PC-3 (cell line): ENCODE data around the gene PDIA6. TPM values are rescaled to one million over a fixed set of nuclear protein-coding genes. Genes with fewer than 3 reads are reported as not detected.

Experiments
- ATAC-seq: fragments of 200-7000 bp; cut with Tn5 transposase; 2 replicates; pipeline ENCODE4 v1.9.1; 2020; ENCODE audit warnings: mild to moderate bottlenecking, moderate library complexity
- BruUV-seq: library from RNA; stranded (reverse); fragments of 400-500 nt; replicated peaks from 2 replicates; lab custom pipeline; 2021; lab: Mats Ljungman, UMichigan
- CTCF ChIA-PET: fragments of 300-600 bp; sonication (Branson Sonifier 250); formaldehyde crosslinking; loops from one replicate; lab custom pipeline; 2022; ENCODE audit warnings: antibody characterized with exemption; lab: Charles Lee
- POLR2A ChIA-PET: fragments of 300-600 bp; sonication (Branson Sonifier 250); formaldehyde crosslinking; loops from one replicate; lab custom pipeline; 2022; ENCODE audit warnings: antibody characterized with exemption; ENCODE audit not compliant: unreplicated experiment; lab: Charles Lee
- DNase-seq: peaks from one replicate; pipeline ENCODE4 v3.0.0-alpha.2; 2015
- H2AFZ ChIP-seq: fragments of 300-600 bp; sonication (generic); 2 replicates; pipeline ENCODE4 v1.6.0; 2016; ENCODE audit warnings: antibody characterized with exemption, low read length
- H3F3A ChIP-seq: fragments of 300-600 bp; sonication (generic); one replicate; pipeline ENCODE4 v1.6.0; 2017; ENCODE audit warnings: antibody characterized with exemption, low read length, control low read depth, mild to moderate bottlenecking; ENCODE audit not compliant: unreplicated experiment
- H3K27ac ChIP-seq: fragments of 300-600 bp; sonication (generic); 2 replicates; pipeline ENCODE4 v1.5.1; 2016; ENCODE audit warnings: mild to moderate bottlenecking, low read length
- H3K27me3 ChIP-seq: fragments of 300-600 bp; sonication (generic); 2 replicates; pipeline ENCODE4 v1.6.1; 2016; ENCODE audit warnings: low read length, mixed read lengths
- H3K36me3 ChIP-seq: fragments of 300-600 bp; sonication (generic); 2 replicates; pipeline ENCODE4 v1.6.1; 2016; ENCODE audit warnings: low read depth, mixed run types, low read length, mixed read lengths
- H3K4me1 ChIP-seq: fragments of 300-600 bp; sonication (generic); 2 replicates; pipeline ENCODE4 v1.5.1; 2016; ENCODE audit warnings: low read length; ENCODE audit not compliant: insufficient read depth
- H3K4me2 ChIP-seq: fragments of 300-600 bp; sonication (generic); 2 replicates; pipeline ENCODE4 v1.6.0; 2016; ENCODE audit warnings: low read length
- H3K4me3 ChIP-seq: fragments of 300-600 bp; sonication (generic); 2 replicates; pipeline ENCODE4 v1.5.1; 2016; ENCODE audit warnings: mild to moderate bottlenecking, low read length, mixed read lengths
- H3K79me2 ChIP-seq: fragments of 300-600 bp; sonication (generic); 2 replicates; pipeline ENCODE4 v1.6.1; 2017; ENCODE audit warnings: low read length, mixed read lengths
- H3K9ac ChIP-seq: fragments of 300-600 bp; sonication (generic); 2 replicates; pipeline ENCODE4 v1.6.0; 2016; ENCODE audit warnings: mild to moderate bottlenecking, low read length
- H3K9me2 ChIP-seq: fragments of 300-600 bp; sonication (generic); replicated peaks from 2 replicates; pipeline ENCODE4 v1.6.1; 2016; ENCODE audit warnings: mixed run types, low read length, mixed read lengths
- H3K9me3 ChIP-seq: fragments of 300-600 bp; sonication (generic); 2 replicates; pipeline ENCODE4 v1.6.1; 2016; ENCODE audit warnings: low read length, mixed read lengths
- H4K20me1 ChIP-seq: fragments of 300-600 bp; sonication (generic); 2 replicates; pipeline ENCODE4 v1.6.1; 2016; ENCODE audit warnings: low read length, mixed read lengths
- CTCF ChIP-seq: fragments of 300-600 bp; sonication (generic); conservative IDR thresholded peaks from 2 replicates; pipeline ENCODE4 v1.5.1; 2017; ENCODE audit warnings: antibody characterized with exemption, low read depth, mild to moderate bottlenecking, low read length
- EZH2 ChIP-seq: fragments of 300-600 bp; sonication (generic); IDR thresholded peaks from one replicate; pipeline ENCODE4 v1.6.1; 2017; ENCODE audit warnings: antibody characterized with exemption, mild to moderate bottlenecking, low read length; ENCODE audit not compliant: unreplicated experiment
- EZH2phosphoT487 ChIP-seq: fragments of 300-600 bp; sonication (generic); IDR thresholded peaks from 2 replicates; pipeline ENCODE4 v1.6.1; 2018; ENCODE audit warnings: mild to moderate bottlenecking, antibody characterized with exemption, low read length, borderline replicate concordance
- intact Hi-C: fragments of 100-400 bp; cut with micrococcal nuclease; formaldehyde crosslinking; loops from 2 replicates; pipeline ENCODE4 v1.9.0; 2023
- total RNA-seq: library from RNA; depleted of rRNA; stranded (reverse); fragments of >200 nt; gene quantifications from 2 replicates; pipeline ENCODE4 v1.2.3, GENCODE V29; 2014

Gene PDIA6
- total RNA-seq, 1 experiment from 2014 or later = 351 TPM

GRCh38 chr2:10811517-10811916 lies 1.1 kb downstream of the PDIA6 start:
- no peak for TF ChIP-seq CTCF
- TF ChIP-seq EZH2phosphoT487 = no peak
- TF ChIP-seq EZH2 = no peak
- peak overlapping the region; percentile 64; the same call in 1 of the 2 replicates for H3K27ac ChIP-seq
- BruUV-seq = TSS peak; percentile 40
- intact Hi-C loops = loop anchor here (10.0 kb wide), 1 partner anchor 97 kb away; no protein-coding TSS in a partner anchor
- H2AFZ ChIP-seq = 0 out of 2 replicates have a peak overlapping the region, but pooled peaks have one; percentile 65
- no peaks in the 10 kb centered on the region for H3K27me3 ChIP-seq
- H3K9ac ChIP-seq = peak overlapping the region; percentile 97
- ATAC-seq = no peak
- no peaks in the 10 kb centered on the region for H3K9me2 ChIP-seq
- DNase-seq = no peak
- peak overlapping the region; percentile 95 for H3K4me2 ChIP-seq
- peaks cover 22% of the 10 kb centered on the region for H3K4me1 ChIP-seq
- peaks cover 60% of the 10 kb centered on the region for H3K79me2 ChIP-seq
- peak overlapping the region; percentile 78 for H3K4me3 ChIP-seq
- POLR2A ChIA-PET = no interaction called here
- no peaks in the 10 kb centered on the region for H3F3A ChIP-seq
- CTCF ChIA-PET = no interaction called here
- H3K36me3 ChIP-seq = peaks cover 26% of the 10 kb centered on the region; the same call in 1 of the 2 replicates
- H3K9me3 ChIP-seq = no peaks in the 10 kb centered on the region
- peaks cover 53% of the 10 kb centered on the region for H4K20me1 ChIP-seq

GRCh38 chr2:10810202-10811161 lies 2.1 kb downstream of the PDIA6 start:
- H3K79me2 ChIP-seq = peaks cover 67% of the 10 kb centered on the region
- CTCF ChIA-PET = no interaction called here
- H3K36me3 ChIP-seq = peaks cover 30% of the 10 kb centered on the region; the same call in 1 of the 2 replicates
- peak overlapping the region; percentile 95 for H3K4me2 ChIP-seq
- no peaks in the 10 kb centered on the region for H3K27me3 ChIP-seq
- peak; percentile 4 for DNase-seq
- no peaks in the 10 kb centered on the region for H3K9me2 ChIP-seq
- no peak for ATAC-seq
- H3K4me1 ChIP-seq = peaks cover 22% of the 10 kb centered on the region
- H3K9ac ChIP-seq = peak overlapping the region; percentile 97
- POLR2A ChIA-PET = no interaction called here
- intact Hi-C loops = loop anchor here (10.0 kb wide), 1 partner anchor 96 kb away; no protein-coding TSS in a partner anchor
- H3K4me3 ChIP-seq = peak overlapping the region; percentile 78
- TF ChIP-seq CTCF = no peak
- TF ChIP-seq EZH2phosphoT487 = no peak
- TF ChIP-seq EZH2 = no peak
- no TSS peak for BruUV-seq
- peaks cover 59% of the 10 kb centered on the region for H4K20me1 ChIP-seq
- no peaks in the 10 kb centered on the region for H3F3A ChIP-seq
- H3K27ac ChIP-seq = no peak overlapping the region
- H2AFZ ChIP-seq = no peak overlapping the region
- H3K9me3 ChIP-seq = no peaks in the 10 kb centered on the region
